ENCODE results near the gene PTPRK.
A peak's percentile ranks its signal among the peaks of the same experiment; 100 is the strongest.
"Not testable (repeated sequence)": the region's sequence is repeated elsewhere in the genome, so short reads cannot be mapped to it uniquely, and the experiment has no call there.

Gene PTPRK

DNA sequence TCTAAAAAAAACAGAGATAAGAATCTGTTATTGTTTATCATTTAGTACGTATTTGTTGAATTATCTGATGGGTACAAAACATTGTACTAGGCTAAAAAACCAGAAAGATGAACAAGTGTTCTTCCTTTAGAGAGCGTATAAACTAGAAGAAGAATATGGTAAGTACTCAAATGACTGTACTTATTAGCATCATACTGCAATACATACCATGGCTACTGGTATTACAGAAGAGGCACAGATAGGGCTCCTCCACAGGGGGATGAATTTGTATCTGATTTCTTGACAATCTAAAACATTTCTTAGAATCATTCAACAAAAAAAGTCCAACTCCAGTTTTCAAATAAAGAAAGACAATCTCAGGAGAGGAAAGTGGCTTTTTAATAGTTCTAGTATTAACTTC lies 501.6 kb downstream of the PTPRK start:
- DNase-seq (ENCODE audit: low read depth) = no peak

DNA sequence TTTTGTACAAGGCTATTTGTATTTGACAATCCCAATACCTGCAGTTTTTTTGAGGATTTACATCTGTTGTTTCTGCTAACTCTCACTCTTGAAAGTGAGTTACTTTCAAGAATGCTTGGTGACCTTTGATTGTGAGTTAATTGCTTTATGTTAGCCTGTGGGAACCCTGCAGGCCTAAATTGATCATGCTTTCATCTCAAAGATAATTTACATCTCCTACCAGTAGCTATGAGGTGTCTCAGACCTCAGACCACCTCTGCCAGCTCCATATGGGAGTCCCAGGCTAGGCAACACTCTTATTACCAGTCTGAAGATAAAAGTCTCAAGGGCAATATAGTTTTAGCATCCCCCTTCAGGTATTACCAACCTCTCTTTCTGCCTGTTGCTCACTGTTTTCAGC lies 503.1 kb downstream of the PTPRK start:
- no peak for DNase-seq (ENCODE audit: low read depth)

DNA sequence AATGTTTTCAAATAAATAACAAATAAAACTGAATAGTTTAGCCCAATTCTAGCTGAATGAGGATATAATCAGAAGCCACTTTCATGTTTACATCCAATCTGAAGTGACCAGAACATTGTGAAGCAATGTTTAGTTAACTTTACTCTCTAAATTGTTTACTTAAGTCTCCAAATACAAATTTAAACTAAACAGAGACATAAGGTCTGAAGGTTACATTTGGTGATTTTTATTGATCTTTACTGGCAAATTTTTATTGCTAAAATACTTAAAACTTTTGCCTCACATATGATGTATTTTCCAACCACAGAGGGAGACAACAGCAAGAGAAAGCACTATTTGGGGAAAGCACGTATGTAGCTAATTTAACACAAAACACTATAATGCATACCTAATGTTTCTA lies 512.7 kb downstream of the PTPRK start:
- DNase-seq (ENCODE audit: low read depth) = no peak

DNA sequence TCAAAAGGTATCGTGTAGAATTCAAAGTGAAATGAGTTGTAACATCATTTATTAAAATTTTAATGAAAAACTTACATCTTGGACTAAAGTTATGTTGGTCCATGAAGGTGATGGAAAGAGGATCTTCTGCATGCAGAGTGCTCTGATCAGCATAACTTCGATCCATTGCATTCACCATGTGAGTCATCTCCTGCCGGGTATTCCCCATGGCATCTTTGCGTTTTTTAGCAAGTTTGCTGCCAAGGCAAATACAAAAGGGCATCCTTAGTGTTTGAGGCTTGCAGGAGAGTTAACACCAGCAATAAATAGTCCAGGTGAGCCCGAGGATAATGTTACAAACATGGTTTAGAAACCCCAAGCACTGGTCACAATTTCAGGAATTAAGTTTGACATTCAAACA lies 515.4 kb downstream of the PTPRK start:
- DNase-seq (ENCODE audit: low read depth) = no peak

DNA sequence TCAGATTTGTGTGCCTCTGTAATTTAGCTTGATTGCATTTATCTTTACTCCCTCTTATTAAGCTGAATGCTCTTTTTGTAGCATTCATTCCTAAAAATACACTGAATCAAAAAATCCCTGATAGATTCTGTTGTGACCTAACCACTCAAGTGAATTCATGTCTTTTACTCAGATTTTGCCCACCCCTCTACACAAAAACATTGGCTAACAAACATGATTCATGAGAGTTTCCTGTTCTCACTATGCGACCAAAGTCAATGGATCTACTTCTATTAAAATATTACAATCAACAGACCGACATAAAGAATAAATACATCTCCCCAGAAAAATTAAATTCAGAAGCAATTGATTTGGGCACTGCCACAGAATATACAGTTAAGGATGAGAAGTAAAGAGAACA lies 520.0 kb downstream of the PTPRK start:
- DNase-seq (ENCODE audit: low read depth) = no peak

DNA sequence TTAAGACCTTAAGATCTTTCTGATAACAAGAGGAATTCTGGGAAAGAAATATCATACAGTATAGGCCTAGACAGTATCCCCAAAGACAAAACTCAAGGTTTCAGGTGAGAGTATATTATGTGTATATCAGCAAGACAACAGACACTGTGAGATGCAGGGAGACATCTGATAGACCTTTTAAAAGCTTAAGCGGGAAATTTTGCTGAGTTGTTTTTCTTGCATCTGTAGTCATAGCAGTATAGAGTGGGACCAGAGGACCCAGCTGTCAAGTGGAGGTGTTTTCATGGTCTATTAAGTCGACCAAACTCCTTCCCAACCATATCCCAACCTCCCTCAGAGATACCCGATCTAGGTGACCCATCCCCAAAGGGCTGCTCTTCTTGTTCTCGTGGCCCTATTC lies 521.4 kb downstream of the PTPRK start:
- no peak for DNase-seq (ENCODE audit: low read depth)

DNA sequence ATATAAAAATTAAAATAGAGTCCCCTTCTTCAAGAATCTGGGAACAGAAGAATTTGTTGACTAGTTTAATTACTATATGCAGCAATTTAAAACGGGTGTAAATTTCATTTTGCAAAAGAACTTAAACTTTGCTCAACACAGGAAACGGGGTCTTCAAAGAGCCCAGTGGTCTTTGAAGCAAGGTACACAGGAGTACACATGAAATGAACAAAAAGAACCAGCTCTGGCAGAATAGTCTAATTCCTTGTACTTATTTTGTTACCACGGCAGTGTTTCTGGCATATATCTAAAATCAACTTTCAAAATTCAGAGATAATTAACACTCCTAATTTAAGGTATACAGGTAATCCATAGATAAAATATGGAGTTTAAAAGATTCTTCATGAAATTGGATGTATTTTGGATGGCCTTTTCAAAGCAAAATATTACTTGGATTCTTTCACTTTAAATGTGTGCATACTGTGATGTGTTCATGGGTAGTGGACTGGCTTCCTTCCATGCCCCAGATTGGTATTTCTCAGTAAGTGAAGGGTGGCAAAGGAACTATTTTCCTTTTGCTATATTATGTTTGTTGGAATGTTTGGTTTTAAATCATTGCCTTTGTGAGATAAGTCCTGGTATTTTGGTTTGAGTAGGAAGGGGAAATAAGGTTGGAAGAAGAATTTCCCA lies 522.8 kb downstream of the PTPRK start:
- no peak for DNase-seq (ENCODE audit: low read depth)

DNA sequence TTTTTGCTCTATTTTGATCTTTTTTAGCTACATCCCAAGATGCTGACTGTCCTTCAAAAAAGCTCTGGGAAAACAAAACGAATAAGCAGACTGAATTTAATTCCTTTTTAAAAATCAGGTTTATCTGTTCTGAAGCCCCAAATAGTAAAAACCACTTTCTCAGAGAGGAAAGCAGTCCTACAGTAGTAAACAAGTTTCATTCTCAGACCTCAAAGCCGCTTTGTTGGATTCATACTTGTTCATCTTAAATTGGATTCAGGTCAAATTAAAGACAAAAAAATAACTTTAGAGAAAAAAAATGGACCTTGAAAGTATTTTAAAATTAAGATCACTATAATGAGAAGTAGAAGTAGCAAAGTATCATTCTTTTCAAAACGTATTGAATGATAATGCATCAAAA lies 523.5 kb downstream of the PTPRK start:
- DNase-seq (ENCODE audit: low read depth) = no peak

DNA sequence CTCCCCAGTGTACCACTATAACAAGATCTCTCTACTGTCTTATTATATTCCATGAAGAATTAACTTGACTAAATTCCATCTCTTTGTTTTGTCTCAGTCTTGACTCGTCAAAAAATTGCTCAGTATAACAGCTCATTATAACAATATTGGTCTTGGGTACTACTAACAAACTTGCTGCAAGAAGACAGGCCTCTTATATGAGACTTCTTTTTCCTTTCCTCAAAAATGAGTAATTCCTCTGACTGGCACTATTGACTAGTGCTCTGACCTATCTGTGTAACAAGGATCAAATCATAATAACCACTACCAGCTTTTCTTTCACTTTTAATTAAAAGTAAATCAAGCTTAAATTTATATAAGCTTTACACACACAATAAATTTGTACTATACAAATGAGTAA lies 528.3 kb downstream of the PTPRK start:
- DNase-seq (ENCODE audit: low read depth) = no peak

DNA sequence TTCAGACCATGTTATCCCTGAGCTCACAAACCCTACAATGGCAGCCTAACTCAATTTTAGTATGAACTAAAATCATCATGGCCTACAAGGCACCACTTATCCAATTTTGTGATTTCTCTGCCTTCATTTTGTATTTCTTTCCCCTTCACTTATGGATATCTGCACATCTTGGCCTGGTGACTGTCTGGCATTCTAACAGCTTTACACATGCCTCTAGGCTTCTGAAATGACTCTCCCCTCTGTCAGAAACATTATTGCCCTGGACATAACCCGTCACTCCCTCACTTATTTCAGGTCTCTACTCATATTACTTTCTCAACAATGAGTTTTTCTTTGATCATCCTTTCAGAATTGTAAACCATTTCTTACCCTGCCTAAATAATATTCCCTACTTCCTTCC lies 530.3 kb downstream of the PTPRK start:
- no peak for DNase-seq (ENCODE audit: low read depth)

DNA sequence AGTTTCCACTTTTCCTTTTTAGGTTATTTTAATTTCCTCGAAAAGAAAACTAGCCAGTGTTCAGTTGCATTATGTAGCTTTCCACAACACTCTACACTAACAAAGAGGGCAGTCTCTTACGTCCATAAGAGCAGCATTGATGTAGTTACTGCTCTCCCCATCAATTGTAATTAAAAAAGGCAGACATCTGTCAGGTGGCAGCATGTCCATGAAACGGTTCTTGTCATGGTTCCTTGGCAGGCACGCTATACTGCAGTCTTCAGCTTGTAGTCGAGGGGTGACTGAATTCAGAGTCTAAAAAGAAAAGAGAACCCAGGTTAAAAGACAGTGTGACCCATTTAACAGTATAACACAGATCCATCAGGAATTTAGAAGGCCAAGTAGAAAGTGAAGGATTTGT lies 539.4 kb downstream of the PTPRK start:
- DNase-seq (ENCODE audit: low read depth) = no peak

DNA sequence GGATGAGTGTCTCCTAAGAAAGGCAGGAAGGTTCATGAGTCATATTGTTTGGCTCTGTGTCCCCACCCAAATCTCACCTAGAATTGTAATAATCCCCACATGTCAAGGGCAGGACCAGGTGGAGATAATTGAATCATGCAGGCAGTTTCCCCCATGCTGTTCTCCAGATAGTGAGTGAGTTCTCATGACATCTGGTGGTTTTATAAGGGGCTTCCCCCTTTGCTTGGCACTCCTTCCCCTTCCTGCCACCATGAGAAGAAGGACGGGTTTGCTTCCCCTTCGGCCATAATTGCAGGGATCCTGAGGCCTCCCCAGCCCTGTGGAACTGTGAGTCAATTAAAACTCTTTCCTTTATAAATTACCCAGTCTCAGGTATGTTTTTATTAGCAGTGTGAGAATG lies 542.2 kb downstream of the PTPRK start:
- not testable (repeated sequence) for DNase-seq (ENCODE audit: low read depth)

DNA sequence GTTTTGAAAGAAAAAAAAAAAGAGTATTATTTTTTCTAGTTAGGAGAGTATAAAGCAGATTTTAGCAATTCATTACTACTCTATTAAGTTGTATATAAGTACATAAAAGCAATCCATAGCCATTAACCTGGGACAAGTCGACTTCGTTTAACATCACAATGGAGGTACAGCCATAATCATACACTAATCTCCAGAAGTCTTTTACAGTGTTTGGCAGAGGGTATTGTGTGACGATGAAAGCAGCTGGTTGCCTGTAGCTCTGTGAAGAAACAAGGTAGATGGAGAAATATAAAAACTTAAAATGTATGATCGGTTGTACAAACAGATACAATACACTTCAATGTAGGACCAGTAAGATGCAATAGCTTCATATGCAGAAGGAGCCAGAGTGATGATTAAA lies 543.6 kb downstream of the PTPRK start:
- DNase-seq (ENCODE audit: low read depth) = no peak

DNA sequence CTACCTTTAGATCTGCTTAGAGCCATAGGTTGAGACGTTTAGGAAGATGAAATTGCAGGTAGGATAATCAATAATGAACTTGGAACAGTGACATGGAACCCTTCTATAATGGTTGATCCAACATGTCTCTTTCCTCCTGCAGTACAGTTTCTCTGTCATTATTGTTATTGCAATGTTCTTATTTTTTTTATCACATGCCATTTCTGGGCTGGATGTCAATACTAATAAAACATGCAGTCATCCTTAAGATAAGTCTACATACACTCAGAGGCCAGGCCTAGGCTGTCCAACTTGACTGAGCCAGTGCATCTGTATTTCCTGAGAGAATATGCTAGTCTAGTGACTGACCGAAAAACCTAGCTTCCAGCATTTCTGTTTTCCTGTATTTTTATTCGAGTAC lies 544.3 kb downstream of the PTPRK start:
- DNase-seq (ENCODE audit: low read depth) = no peak

DNA sequence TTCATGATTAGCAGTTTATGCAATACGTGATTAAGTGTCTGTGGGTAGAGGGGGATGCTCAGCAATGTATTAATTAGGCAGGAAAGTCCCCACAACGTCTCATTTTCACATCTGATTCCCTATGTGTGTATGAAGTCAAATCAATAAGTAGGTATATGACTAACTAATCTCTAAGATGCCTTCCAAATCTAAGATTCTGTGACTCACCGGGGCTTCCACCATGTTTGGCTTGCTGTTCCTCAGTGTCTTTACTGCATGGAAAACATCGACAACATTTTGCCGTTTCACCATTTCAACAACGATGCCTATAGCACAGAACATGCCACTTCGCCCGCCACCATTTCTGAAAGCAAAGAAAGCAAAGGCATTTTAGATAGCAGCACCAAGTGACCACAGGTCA lies 547.6 kb downstream of the PTPRK start:
- DNase-seq (ENCODE audit: low read depth) = peak; percentile 4

DNA sequence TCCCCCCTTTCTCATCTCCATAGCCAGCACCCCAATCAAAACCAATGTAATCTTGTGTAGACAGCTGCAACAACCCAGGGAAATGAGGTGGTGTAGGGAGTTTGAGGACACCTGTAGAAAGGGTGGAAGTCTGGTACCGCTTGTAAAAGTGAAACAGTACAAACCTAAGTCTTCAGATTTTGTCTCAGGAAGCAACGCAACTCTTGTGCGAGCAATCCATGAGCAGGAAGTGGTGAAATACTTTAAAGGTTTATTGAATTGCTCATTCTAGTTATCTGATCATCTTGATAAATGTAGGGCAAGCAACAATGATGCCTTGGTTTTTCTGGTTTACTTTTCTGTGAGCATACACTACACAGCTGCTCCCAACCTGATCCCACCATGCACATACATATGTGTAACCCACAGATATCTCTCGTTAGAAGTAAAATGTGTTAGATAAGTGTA lies 548.4 kb downstream of the PTPRK start:
- DNase-seq (ENCODE audit: low read depth) = peak; percentile 88

DNA sequence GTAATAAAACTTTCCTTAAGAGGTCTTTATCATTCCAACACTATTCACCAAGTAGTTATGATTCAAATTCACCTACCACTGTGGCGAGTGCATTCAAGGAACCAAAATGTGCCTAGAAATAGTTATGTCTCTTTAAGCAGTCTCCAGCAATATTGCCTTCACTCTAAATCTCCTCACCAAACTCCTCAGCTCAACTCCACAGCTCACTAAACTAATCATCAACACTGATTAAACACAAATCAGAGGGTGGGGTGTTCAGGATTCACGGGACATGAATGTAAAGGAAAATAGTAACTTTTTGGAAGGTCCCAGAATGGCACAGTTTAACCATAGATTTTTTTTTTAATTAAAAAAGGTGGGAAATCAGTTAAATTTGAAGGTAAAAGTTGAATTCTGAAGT lies 549.0 kb downstream of the PTPRK start:
- peak; percentile 4 for DNase-seq (ENCODE audit: low read depth)

DNA sequence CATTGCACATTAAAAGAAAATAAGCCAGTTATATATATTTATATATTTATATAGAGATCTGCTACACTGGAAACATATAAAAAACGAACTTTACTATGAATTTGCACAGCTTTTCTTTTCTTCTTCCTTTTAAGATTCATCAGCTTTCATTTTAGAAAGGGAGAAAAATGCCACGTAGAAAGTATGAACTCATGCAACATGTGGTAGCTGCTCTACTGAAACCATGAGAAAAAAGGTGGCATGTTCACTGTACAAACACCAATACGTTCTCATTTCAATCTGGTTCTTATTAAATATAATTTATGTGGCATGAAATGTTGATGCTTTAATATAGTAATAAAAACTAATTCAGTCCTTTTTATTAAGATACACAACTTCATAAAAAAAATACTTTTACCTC lies 550.7 kb downstream of the PTPRK start:
- no peak for DNase-seq (ENCODE audit: low read depth)

DNA sequence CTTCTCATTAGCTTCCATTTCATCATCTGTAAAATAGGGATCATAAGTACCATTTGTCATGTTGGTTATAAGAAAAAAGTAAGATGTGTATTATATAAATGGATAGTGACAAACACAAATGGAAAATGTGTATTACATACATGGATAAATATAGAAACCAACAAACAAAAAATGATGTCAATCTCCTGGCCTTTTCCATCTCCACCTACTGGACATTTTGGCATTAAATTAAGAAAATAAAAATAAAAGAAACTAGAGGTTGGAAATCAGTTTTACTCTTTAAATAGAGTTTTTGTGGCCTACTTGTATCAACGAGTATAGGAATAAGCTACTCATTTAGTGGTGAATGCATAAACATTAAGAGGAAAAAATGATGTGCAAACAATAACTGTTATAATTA lies 552.0 kb downstream of the PTPRK start:
- no peak for DNase-seq (ENCODE audit: low read depth)

DNA sequence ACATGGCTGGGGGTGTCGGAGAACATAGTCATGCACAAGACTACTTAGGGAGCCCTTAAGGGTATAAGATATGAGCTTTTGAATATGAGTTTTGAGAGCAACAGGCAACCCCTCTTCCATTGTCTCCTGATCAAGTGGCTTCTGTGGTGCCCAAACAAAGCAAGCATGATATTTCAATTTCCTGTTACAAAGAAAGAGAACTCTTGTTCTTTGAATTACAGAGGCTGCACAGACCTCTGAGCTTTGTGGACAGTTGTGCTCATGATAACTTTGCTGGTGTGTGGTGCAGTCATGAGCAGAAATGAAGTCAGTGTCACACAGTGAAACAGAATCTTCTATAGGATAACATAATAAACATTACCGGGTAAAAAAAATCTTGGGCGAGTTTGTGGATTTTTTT lies 552.7 kb downstream of the PTPRK start:
- DNase-seq (ENCODE audit: low read depth) = no peak

DNA sequence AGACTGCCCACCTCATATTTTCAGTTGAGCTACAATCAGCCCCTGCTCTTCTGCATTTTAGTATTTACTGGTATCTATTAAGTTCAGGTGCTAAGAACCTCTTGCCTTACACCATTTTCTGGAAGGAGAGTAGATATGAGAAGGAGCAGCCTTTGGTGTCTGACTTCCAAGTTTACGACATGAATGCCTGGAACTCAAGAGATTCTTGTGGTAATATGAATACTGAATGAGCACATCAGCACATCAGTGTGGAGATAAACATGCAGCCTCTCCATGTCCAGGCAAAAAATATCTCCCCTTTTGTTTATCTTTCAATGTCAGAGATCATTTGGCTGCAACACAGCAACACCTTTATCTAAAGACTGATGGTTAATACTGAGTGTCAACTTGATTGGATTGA lies 553.8 kb downstream of the PTPRK start:
- DNase-seq (ENCODE audit: low read depth) = peak; percentile 77

DNA sequence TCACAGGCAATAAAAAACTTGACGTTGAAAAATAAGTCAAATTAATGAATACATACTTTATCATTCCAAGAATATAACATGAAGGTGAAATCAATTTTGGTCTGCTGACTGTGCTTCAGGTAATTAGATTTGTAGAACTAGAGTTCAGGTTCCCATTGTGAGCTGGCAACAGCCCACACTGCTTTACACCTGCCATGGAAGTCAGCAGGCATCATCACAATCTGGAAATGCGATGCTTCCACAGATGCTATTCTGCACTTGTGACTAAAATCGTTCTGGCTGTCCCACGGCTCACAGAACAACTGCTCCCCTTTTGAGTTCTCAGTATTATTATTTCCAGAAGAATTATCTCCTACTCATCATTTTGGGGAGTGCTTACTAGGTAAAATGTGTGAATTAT lies 556.9 kb downstream of the PTPRK start:
- DNase-seq (ENCODE audit: low read depth) = no peak

DNA sequence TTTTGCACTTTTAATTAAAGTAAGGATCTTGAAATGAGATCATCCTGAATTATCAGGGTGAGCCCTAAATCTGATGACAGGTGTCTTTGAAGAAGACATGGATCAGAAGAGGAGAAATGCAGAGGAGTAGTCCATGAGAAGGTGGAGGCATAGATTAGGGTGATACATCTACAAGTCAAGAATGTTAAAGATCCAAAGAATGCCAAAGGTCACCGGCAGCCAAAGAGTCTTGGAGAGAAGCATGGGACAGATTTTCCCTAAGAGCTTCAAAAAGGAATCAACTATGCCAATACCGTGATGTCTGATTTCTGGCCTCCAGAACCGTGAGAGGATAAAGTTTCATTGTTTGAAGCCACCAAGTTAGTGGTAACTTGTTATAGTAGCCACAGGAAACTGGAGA lies 560.5 kb downstream of the PTPRK start:
- no peak for DNase-seq (ENCODE audit: low read depth)

DNA sequence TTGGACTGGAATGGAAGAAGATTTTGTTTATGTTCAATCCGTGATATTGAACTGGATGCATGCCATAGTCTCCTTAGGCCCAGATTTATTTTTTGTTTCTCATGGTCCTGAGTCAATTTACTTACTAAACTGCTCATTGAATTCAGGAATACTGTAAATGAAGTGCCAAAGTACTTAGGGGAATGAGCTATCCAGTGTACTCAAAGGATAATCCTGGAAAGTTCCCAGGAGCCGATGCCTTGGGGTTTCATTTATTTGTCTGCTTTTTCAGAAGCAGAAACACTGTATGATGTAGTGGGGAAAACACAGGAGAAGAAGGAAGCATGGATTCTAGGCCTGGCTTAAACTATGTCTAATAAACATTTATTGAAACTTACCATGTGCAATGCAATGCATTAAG lies 563.4 kb downstream of the PTPRK start:
- no peak for DNase-seq (ENCODE audit: low read depth)
